Mesothelial cell of epicardium (in vitro differentiated cells): ENCODE measurements around the gene TRPC6. TPM values are rescaled to one million over a fixed set of nuclear protein-coding genes. Genes with fewer than 3 reads are reported as not detected.

Experiments
- DNase-seq, 2 experiments: peaks; one replicate each; pipeline ENCODE4 v3.0.0; 2021; ENCODE audit warnings: low spot score in 2 of 2; ENCODE audit not compliant: unreplicated experiment in 2 of 2
- H3K27ac Mint-ChIP-seq: 2 replicates; pipeline ENCODE4 v1.8.0; 2021; ENCODE audit warnings: mixed read lengths
- H3K27me3 Mint-ChIP-seq: 2 replicates; pipeline ENCODE4 v1.8.0; 2021; ENCODE audit warnings: low read depth, mixed read lengths
- H3K36me3 Mint-ChIP-seq: 2 replicates; pipeline ENCODE4 v1.8.0; 2021; ENCODE audit warnings: mixed read lengths
- H3K4me1 Mint-ChIP-seq: 2 replicates; pipeline ENCODE4 v1.8.0; 2021; ENCODE audit warnings: mixed read lengths
- H3K4me3 Mint-ChIP-seq: 2 replicates; pipeline ENCODE4 v1.8.0; 2021; ENCODE audit warnings: mild to moderate bottlenecking, moderate library complexity, mixed read lengths
- H3K9me3 Mint-ChIP-seq: 2 replicates; pipeline ENCODE4 v1.8.0; 2021; ENCODE audit warnings: mixed read lengths
- total RNA-seq: library from RNA; stranded (reverse); gene quantifications from 3 replicates; pipeline ENCODE4 v1.2.1, GENCODE V29; 2021
- TF ChIP-seq, protein P1 (sequence below): fragments of 200-600 bp; sonication (generic); IDR thresholded peaks from one replicate; pipeline ENCODE4 v1.5.0; 2021; ENCODE audit warnings: antibody characterized with exemption; ENCODE audit not compliant: unreplicated experiment

Gene TRPC6
- total RNA-seq, 1 donor from 2014 or later = 0.42 TPM

DNA sequence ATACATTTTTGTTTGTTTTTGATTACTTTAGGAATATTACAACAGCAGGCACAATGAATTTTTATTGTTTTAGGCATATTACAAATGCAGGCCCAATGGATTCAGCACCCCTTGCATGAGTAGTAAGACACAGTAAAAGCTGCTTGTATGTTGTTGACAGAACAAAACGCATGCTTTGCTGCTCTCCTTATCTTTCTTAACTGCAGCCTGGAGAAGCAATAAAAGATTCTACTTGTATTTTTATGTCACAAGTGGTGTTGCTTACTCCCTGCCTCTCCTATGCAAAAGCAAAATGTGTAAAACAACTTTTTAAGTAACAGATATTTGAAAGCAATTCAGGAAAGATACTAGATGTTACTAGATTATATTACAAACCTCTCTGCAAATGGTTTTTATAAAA is 73.9 kb downstream of the TRPC6 start:
- Mint-ChIP-seq H3K9me3 (peaks cover 11% of the 10 kb centered on the region), H3K4me3 (no peak overlapping the region), H3K36me3 (no peaks in the 10 kb centered on the region)

DNA sequence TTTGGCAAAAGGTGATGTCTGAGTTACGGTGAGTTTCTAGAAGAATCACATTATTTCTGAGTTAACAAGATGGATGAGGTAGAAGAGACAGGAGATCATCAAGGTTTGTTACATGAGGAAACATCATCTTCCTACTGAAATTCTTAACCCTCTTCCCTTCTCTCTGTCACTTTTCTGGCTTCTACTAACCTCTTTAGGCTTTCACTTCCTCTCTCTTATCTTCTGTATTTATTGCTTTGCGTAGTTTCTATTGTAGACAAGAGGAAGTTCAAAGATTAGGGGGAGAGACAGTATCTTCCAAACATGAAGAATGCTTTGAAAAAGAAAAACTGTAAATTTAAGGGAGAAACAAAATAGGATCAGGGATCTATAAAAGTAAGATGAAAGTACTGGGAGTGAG is 75.4 kb downstream of the TRPC6 start:
- H3K27me3 Mint-ChIP-seq = no peaks in the 10 kb centered on the region
- H3K4me3 Mint-ChIP-seq = no peak overlapping the region
- no peaks in the 10 kb centered on the region for H3K36me3 Mint-ChIP-seq
- peaks cover 11% of the 10 kb centered on the region for H3K9me3 Mint-ChIP-seq
- TF ChIP-seq, protein P1, sequence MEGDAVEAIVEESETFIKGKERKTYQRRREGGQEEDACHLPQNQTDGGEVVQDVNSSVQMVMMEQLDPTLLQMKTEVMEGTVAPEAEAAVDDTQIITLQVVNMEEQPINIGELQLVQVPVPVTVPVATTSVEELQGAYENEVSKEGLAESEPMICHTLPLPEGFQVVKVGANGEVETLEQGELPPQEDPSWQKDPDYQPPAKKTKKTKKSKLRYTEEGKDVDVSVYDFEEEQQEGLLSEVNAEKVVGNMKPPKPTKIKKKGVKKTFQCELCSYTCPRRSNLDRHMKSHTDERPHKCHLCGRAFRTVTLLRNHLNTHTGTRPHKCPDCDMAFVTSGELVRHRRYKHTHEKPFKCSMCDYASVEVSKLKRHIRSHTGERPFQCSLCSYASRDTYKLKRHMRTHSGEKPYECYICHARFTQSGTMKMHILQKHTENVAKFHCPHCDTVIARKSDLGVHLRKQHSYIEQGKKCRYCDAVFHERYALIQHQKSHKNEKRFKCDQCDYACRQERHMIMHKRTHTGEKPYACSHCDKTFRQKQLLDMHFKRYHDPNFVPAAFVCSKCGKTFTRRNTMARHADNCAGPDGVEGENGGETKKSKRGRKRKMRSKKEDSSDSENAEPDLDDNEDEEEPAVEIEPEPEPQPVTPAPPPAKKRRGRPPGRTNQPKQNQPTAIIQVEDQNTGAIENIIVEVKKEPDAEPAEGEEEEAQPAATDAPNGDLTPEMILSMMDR = no peak
- no peak overlapping the region for H3K27ac Mint-ChIP-seq
- peaks cover 6% of the 10 kb centered on the region for H3K4me1 Mint-ChIP-seq
- DNase-seq = no peak

More for the DNA sequence above, 73.9 kb downstream of the TRPC6 start:
- H3K4me1 Mint-ChIP-seq = peaks cover 6% of the 10 kb centered on the region
- no peak overlapping the region for H3K27ac Mint-ChIP-seq
- DNase-seq = no peak
- H3K27me3 Mint-ChIP-seq = peaks cover 3% of the 10 kb centered on the region
- TF ChIP-seq, protein P1 = no peak

DNA sequence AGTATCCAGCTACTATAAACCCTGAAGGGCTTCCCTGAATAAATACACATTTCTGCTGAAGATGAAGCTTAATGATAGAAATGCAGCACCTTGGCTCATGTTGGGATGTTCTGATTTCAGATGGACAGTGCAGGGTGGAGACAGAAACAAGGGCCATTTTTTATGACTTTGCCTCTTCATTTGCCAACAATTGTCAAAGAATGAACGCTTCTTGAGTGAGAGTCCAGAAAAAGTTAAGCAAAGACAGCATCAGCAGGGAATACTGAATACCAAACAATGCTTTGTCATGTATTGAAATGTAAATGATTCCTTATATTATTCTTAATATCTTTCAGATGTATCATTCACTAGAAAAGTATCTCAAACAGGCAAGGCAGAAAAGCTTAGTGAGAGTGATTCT is 84.9 kb downstream of the TRPC6 start:
- Mint-ChIP-seq H3K27me3 (no peaks in the 10 kb centered on the region), H3K36me3 (no peaks in the 10 kb centered on the region), H3K4me3 (no peak overlapping the region), H3K4me1 (no peaks in the 10 kb centered on the region), H3K27ac (no peak overlapping the region), H3K9me3 (no peaks in the 10 kb centered on the region)
- TF ChIP-seq, protein P1 = no peak
- DNase-seq = no peak

GRCh38 chr11:101497291-101497690 is 86.5 kb downstream of the TRPC6 start:
- H3K9me3 Mint-ChIP-seq = peaks cover 3% of the 10 kb centered on the region
- no peak overlapping the region for H3K4me3 Mint-ChIP-seq
- H3K36me3 Mint-ChIP-seq = no peaks in the 10 kb centered on the region
- no peaks in the 10 kb centered on the region for H3K4me1 Mint-ChIP-seq
- no peaks in the 10 kb centered on the region for H3K27me3 Mint-ChIP-seq
- no peak overlapping the region for H3K27ac Mint-ChIP-seq
- TF ChIP-seq, protein P1 = no peak
- DNase-seq = no peak

GRCh38 chr11:101487775-101488174 is 96.0 kb downstream of the TRPC6 start:
- H3K4me1 Mint-ChIP-seq = peaks cover 2% of the 10 kb centered on the region
- no peaks in the 10 kb centered on the region for H3K36me3 Mint-ChIP-seq
- TF ChIP-seq, protein P1 = no peak
- no peak overlapping the region for H3K27ac Mint-ChIP-seq
- H3K9me3 Mint-ChIP-seq = peaks cover 3% of the 10 kb centered on the region
- no peak overlapping the region for H3K4me3 Mint-ChIP-seq
- no peak for DNase-seq
- no peaks in the 10 kb centered on the region for H3K27me3 Mint-ChIP-seq

GRCh38 chr11:101482556-101483124 is 101.2 kb downstream of the TRPC6 start:
- no peak overlapping the region for H3K4me3 Mint-ChIP-seq
- H3K9me3 Mint-ChIP-seq = no peaks in the 10 kb centered on the region
- no peaks in the 10 kb centered on the region for H3K27me3 Mint-ChIP-seq
- H3K4me1 Mint-ChIP-seq = peaks cover 19% of the 10 kb centered on the region
- no peak overlapping the region for H3K27ac Mint-ChIP-seq
- TF ChIP-seq, protein P1 = no peak
- H3K36me3 Mint-ChIP-seq = no peaks in the 10 kb centered on the region
- DNase-seq = no peak
